Thyroid gland (tissue), 4 donors: ENCODE data around the gene PTPRN2. TPM values are rescaled to one million over a fixed set of nuclear protein-coding genes. Genes with fewer than 3 reads are reported as not detected.
"Not testable (repeated sequence)": the region's sequence is repeated elsewhere in the genome, so short reads cannot be mapped to it uniquely, and the experiment has no call there.

ENCODE experiments used
- DNase-seq, 2 donors: peaks; one replicate each; pipeline ENCODE4 v3.0.0-alpha.2; 2019
- H3K27ac ChIP-seq, 3 donors: fragments of 200-600 bp; sonication (generic); 1 replicate in 2 of 3; 2 replicates in 1 of 3; pipeline ENCODE4 v1.5.1; 2016 to 2019; ENCODE audit warnings: mild to moderate bottlenecking in 1 of 3, moderate library complexity in 1 of 3
- H3K27me3 ChIP-seq: fragments of 200-600 bp; sonication (generic); one replicate; pipeline ENCODE4 v1.5.1; 2019
- H3K36me3 ChIP-seq, 2 donors: fragments of 200-600 bp; sonication (generic); one replicate each; pipeline ENCODE4 v1.5.1; 2016 to 2019
- H3K4me1 ChIP-seq, 2 donors: fragments of 200-600 bp; sonication (generic); one replicate each; pipeline ENCODE4 v1.5.1; 2017 to 2019
- H3K4me3 ChIP-seq, 3 donors: fragments of 200-600 bp; sonication (generic); replicated peaks in 1 of 3; 1 replicate in 2 of 3; 2 replicates in 1 of 3; pipeline ENCODE4 v1.5.1; 2016; ENCODE audit warnings: mild to moderate bottlenecking in 1 of 3
- H3K9me3 ChIP-seq: fragments of 200-600 bp; sonication (generic); one replicate; pipeline ENCODE4 v1.5.1; 2017
- CTCF ChIP-seq, 6 experiments: fragments of 200-600 bp in 3 of 6; fragments of 450-650 bp in 3 of 6; sonication (generic) in 3 of 6; IDR thresholded peaks; one replicate each; pipeline ENCODE4 v1.5.1; 2016 to 2019; ENCODE audit warnings: antibody characterized with exemption in 6 of 6, mild to moderate bottlenecking in 2 of 6, inconsistent platforms in 1 of 6, moderate library complexity in 1 of 6
- POLR2A ChIP-seq, 2 donors: fragments of 450-650 bp; IDR thresholded peaks; one replicate each; pipeline ENCODE4 v1.6.1; 2017; ENCODE audit warnings: antibody characterized with exemption in 2 of 2, mild to moderate bottlenecking in 2 of 2, moderate library complexity in 1 of 2
- WGBS, 2 donors: methylation state at CpG; one replicate each; pipeline ENCODE4 v1.1.5; 2017; 5-methylcytosine and 5-hydroxymethylcytosine counted together
- intact Hi-C: fragments of 100-400 bp; cut with DNase I; formaldehyde crosslinking; loops from one replicate; pipeline ENCODE4 v1.15.1; 2023
- total RNA-seq, 4 donors: library from RNA; depleted of rRNA; stranded (reverse); fragments of >200 nt; gene quantifications; one replicate each; pipeline ENCODE4 v1.2.3, GENCODE V29; 2016

The PTPRN2 gene
- total RNA-seq, 4 donors from 2014 or later: 4.2 to 9.9 (median 7.7) TPM

DNA sequence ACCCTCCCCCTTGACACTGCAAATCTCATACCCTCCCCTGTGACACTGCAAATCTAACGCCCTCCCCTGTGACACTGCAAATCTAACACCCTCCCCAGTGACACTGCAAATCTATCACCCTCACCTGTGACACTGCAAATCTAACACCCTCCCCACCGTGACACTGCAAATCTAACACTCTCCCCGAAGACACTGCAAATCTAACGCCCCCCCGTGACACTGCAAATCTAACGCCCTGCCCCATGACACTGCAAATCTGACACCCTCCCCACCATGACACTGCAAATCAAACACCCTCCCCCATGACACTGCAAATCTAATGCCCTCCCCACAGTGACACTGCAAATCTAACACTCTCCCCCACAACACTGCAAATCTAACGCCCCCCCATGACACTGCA is 647.1 kb downstream of the PTPRN2 start:
- WGBS, 2 donors: 81 to 88% methylated on average over 7 of the region's 7 CpGs
- no peak overlapping the region for H3K27ac ChIP-seq
- no peaks in the 10 kb centered on the region for H3K4me1 ChIP-seq
- no peak overlapping the region for H3K4me3 ChIP-seq
- H3K27me3 ChIP-seq: no peaks in the 10 kb centered on the region
- H3K36me3 ChIP-seq: no peaks in the 10 kb centered on the region
- TF ChIP-seq POLR2A (IDR thresholded peaks at IDR 0.05): no peak
- DNase-seq: no peak
- intact Hi-C loops: no loop called here
- no peaks in the 10 kb centered on the region for H3K9me3 ChIP-seq

DNA sequence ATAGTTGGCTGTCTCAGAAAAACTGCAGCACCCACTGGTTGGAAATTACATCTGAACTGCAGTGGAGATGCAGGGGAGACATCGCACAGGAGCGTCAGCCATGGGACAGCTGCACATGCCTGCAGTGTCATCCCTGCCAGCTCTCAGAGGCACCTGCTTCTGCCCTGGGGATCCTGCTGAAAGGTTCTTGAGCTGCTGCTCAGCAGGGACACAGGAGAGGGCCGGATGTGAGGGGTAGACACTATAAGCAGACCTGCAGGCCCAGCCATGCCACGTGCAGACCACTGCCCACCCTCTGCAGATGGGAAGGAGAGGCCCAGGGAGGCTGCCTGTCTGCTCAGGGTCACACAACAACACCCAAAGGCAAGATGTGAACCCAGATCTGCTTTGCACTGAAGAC is 649.4 kb downstream of the PTPRN2 start:
- WGBS, 2 donors: 69 to 73% methylated on average over 3 to 4 of the region's 4 CpGs

DNA sequence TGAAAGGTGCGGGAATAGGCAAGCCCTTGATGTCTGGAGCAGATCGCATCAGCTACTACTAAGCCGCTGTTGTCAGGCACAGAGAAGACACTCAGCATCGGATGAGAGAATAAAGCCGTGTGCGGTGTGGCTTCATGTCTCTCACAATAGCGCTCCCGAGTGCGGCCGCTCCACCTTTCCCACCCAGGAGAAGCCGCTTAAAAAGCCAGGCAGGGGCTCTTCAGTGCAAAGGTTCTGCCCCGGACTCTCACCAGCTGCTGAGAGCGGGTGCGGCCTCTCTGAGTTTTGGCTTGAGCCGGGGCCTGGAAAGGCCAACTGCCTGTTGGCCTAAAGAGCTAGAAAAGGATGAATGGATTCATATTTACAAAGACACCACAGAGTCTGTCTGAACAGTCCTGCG is 650.2 kb downstream of the PTPRN2 start:
- Histone ChIP-seq H3K4me3 (no peak overlapping the region), H3K9me3 (no peaks in the 10 kb centered on the region), H3K27ac (no peak overlapping the region), H3K27me3 (no peaks in the 10 kb centered on the region), H3K36me3 (no peaks in the 10 kb centered on the region), H3K4me1 (no peaks in the 10 kb centered on the region)
- no peak for DNase-seq
- 88 to 91% methylated on average over 16 of the region's 16 CpGs for WGBS, 2 donors
- TF ChIP-seq CTCF (IDR thresholded peaks at IDR 0.05) (no peak), POLR2A (IDR thresholded peaks at IDR 0.05) (no peak)
- intact Hi-C loops: no loop called here

More for the DNA sequence above, 649.4 kb downstream of the PTPRN2 start:
- Histone ChIP-seq H3K4me3 (no peak overlapping the region), H3K36me3 (no peaks in the 10 kb centered on the region), H3K9me3 (no peaks in the 10 kb centered on the region), H3K27me3 (no peaks in the 10 kb centered on the region), H3K27ac (no peak overlapping the region), H3K4me1 (no peaks in the 10 kb centered on the region)
- intact Hi-C loops: no loop called here
- TF ChIP-seq CTCF (IDR thresholded peaks at IDR 0.05) (no peak), POLR2A (IDR thresholded peaks at IDR 0.05) (no peak)
- no peak for DNase-seq

DNA sequence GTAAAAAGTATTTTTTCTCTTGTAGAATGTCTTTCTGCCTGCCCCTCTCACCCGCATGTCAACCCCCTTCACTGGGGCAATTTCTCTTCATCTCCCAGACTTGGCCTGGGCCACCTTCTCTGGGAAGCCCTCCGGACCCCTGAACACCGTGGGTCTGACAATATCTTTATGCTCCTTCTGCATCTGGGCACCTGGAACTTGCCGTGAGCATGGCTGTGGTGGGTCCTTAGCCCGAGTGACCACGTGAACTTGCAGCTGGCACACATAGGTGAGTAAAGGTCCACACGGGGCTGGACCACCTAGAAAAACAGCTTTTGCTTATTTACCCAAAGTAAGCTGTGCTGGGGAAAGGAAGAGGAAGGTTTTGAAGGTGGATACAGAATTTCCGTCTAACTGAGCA is 650.6 kb downstream of the PTPRN2 start:
- 76 to 84% methylated on average over 8 of the region's 8 CpGs for WGBS, 2 donors
- no peaks in the 10 kb centered on the region for H3K9me3 ChIP-seq
- TF ChIP-seq CTCF (IDR thresholded peaks at IDR 0.05) (no peak), POLR2A (IDR thresholded peaks at IDR 0.05) (no peak)
- no peak for DNase-seq
- H3K36me3 ChIP-seq: no peaks in the 10 kb centered on the region
- no peaks in the 10 kb centered on the region for H3K4me1 ChIP-seq
- no peak overlapping the region for H3K4me3 ChIP-seq
- H3K27ac ChIP-seq: no peak overlapping the region
- intact Hi-C loops: no loop called here
- H3K27me3 ChIP-seq: no peaks in the 10 kb centered on the region

GRCh38 chr7:157935721-157936120 is 651.9 kb downstream of the PTPRN2 start:
- H3K27me3 ChIP-seq, DNase-seq, H3K4me1 ChIP-seq, H3K36me3 ChIP-seq, H3K4me3 ChIP-seq, H3K27ac ChIP-seq, intact Hi-C loops, H3K9me3 ChIP-seq: not testable (repeated sequence)
- WGBS, 2 donors: 92% methylated on average over 11 of the region's 11 CpGs

- H3K9me3 ChIP-seq, H3K4me3 ChIP-seq, H3K4me1 ChIP-seq, DNase-seq, H3K36me3 ChIP-seq, intact Hi-C loops, H3K27me3 ChIP-seq, H3K27ac ChIP-seq: not testable (repeated sequence)
- WGBS, 2 donors: 84 to 93% methylated on average over 6 of the region's 6 CpGs
Measured at GRCh38 chr7:157933219-157934155, 654.1 kb downstream of the PTPRN2 start.
